SK-N-SH (cell line): ENCODE results near the gene TBC1D2B. TPM values are rescaled to one million over a fixed set of nuclear protein-coding genes. Genes with fewer than 3 reads are reported as not detected.
A peak's percentile ranks its signal among the peaks of the same experiment; 100 is the strongest.
"Not testable (repeated sequence)": the region's sequence is repeated elsewhere in the genome, so short reads cannot be mapped to it uniquely, and the experiment has no call there.

ENCODE experiments used
- CTCF ChIA-PET: fragments of 300-600, 350-600 bp; formaldehyde crosslinking; extraction: SDS; loops from one replicate; lab custom pipeline; 2021; lab: Yijun Ruan, JAX
- POLR2A ChIA-PET: fragments of 350-600 bp; sonication (Branson Sonifier 250); formaldehyde crosslinking; extraction: SDS; loops from one replicate; lab custom pipeline; 2020; ENCODE audit warnings: antibody characterized with exemption, inconsistent platforms; lab: Yijun Ruan, JAX
- DNase-seq: peaks from one replicate; pipeline ENCODE4 v3.0.0; 2012
- H2AFZ ChIP-seq: fragments of 200-600 bp; sonication (generic); 2 replicates; pipeline ENCODE4 v1.8.1; 2016; ENCODE audit warnings: antibody characterized with exemption, mild to moderate bottlenecking, low read depth
- H3F3A ChIP-seq: fragments of 200-600 bp; sonication (generic); replicated peaks from 2 replicates; pipeline ENCODE3; 2016; ENCODE audit warnings: antibody characterized with exemption, mild to moderate bottlenecking; ENCODE audit not compliant: insufficient read depth
- H3K27ac ChIP-seq, 2 experiments: fragments of 200-500 bp in 1 of 2; fragments of 200-600 bp in 1 of 2; sonication (Bioruptor generic) in 1 of 2; sonication (generic), shearing (Covaris generic) in 1 of 2; 2 replicates each; pipeline versions ENCODE4 v1.5.1 to v1.6.1; 2014 to 2016; ENCODE audit warnings: low read depth in 2 of 2, inconsistent platforms in 1 of 2, low read length in 1 of 2, mild to moderate bottlenecking in 1 of 2, mixed read lengths in 1 of 2
- H3K27me3 ChIP-seq: fragments of 200-600 bp; sonication (generic), shearing (Covaris generic); 2 replicates; pipeline ENCODE4 v1.6.1; 2016; ENCODE audit warnings: mixed run types; ENCODE audit not compliant: insufficient read depth
- H3K36me3 ChIP-seq, 2 experiments: fragments of 200-500 bp in 1 of 2; fragments of 200-600 bp in 1 of 2; sonication (Bioruptor generic) in 1 of 2; sonication (generic) in 1 of 2; replicated peaks in 1 of 2; 2 replicates each; pipeline versions ENCODE3 to v1.5.1; 2014 to 2016; ENCODE audit warnings: low read length in 1 of 2, mild to moderate bottlenecking in 1 of 2; ENCODE audit not compliant: insufficient read depth in 2 of 2, control insufficient read depth in 1 of 2
- H3K4me1 ChIP-seq, 2 experiments: fragments of 200-500 bp in 1 of 2; fragments of 200-600 bp in 1 of 2; sonication (Bioruptor generic) in 1 of 2; sonication (generic), shearing (Covaris generic) in 1 of 2; 2 replicates each; pipeline versions ENCODE4 v1.5.1 to v1.6.1; 2014 to 2016; ENCODE audit warnings: low read depth in 1 of 2, low read length in 1 of 2, mixed run types in 1 of 2; ENCODE audit not compliant: insufficient read depth in 2 of 2, control insufficient read depth in 1 of 2
- H3K4me2 ChIP-seq: fragments of 200-600 bp; sonication (generic), shearing (Covaris generic); 2 replicates; pipeline ENCODE4 v1.6.1; 2017; ENCODE audit warnings: mixed run types
- H3K4me3 ChIP-seq, 2 experiments: fragments of 200-500 bp in 1 of 2; fragments of 200-600 bp in 1 of 2; sonication (Bioruptor generic) in 1 of 2; sonication (generic), shearing (Covaris generic) in 1 of 2; 2 replicates each; pipeline versions ENCODE4 v1.5.1 to v1.8.1; 2014 to 2016; ENCODE audit warnings: low read depth in 2 of 2, inconsistent platforms in 1 of 2, low read length in 1 of 2, mild to moderate bottlenecking in 1 of 2, mixed read lengths in 1 of 2, moderate library complexity in 1 of 2
- H3K79me2 ChIP-seq: fragments of 200-600 bp; sonication (generic); 2 replicates; pipeline ENCODE4 v1.8.1; 2017; ENCODE audit warnings: mild to moderate bottlenecking; ENCODE audit not compliant: insufficient read depth
- H3K9ac ChIP-seq: fragments of 200-600 bp; sonication (generic); 2 replicates; pipeline ENCODE4 v1.6.1; 2017; ENCODE audit warnings: mixed run types
- H3K9me2 ChIP-seq: fragments of 200-600 bp; sonication (generic); 2 replicates; pipeline ENCODE4 v1.6.1; 2017; ENCODE audit warnings: mixed run types
- H3K9me3 ChIP-seq: fragments of 200-600 bp; sonication (generic); 2 replicates; pipeline ENCODE4 v1.6.1; 2017; ENCODE audit warnings: mixed run types, mild to moderate bottlenecking, moderate library complexity
- H4K20me1 ChIP-seq: fragments of 200-600 bp; sonication (generic); 2 replicates; pipeline ENCODE4 v1.6.1; 2017; ENCODE audit warnings: mild to moderate bottlenecking, mixed run types; ENCODE audit not compliant: insufficient read depth
- CTCF ChIP-seq: fragments of 200-600 bp; sonication (generic); IDR thresholded peaks from 2 replicates; pipeline ENCODE4 v1.6.1; 2017; ENCODE audit warnings: antibody characterized with exemption, mild to moderate bottlenecking, moderate library complexity
- ELF1 ChIP-seq: IDR thresholded peaks from 2 replicates; pipeline ENCODE4 v1.4.0; 2012
- GATA2 ChIP-seq: sonication (generic); formaldehyde crosslinking; IDR thresholded peaks from 2 replicates; pipeline ENCODE4 v1.5.0; 2020; ENCODE audit warnings: mild to moderate bottlenecking, missing genetic modification reagents
- RAD21 ChIP-seq: IDR thresholded peaks from 2 replicates; pipeline ENCODE4 v1.6.1; 2012; ENCODE audit warnings: mild to moderate bottlenecking, low read length
- SMC3 ChIP-seq: IDR thresholded peaks from 2 replicates; pipeline ENCODE4 v1.6.1; 2012; ENCODE audit warnings: low read depth, low read length, improper control_type of control experiment
- TAF1 ChIP-seq: IDR thresholded peaks from 2 replicates; pipeline ENCODE4 v1.6.1; 2012; ENCODE audit warnings: low read depth, mild to moderate bottlenecking, low read length, moderate library complexity, borderline replicate concordance
- WGBS: methylation state at CpG from one replicate; pipeline ENCODE4 v1.1.6; 2017; ENCODE audit warnings: low lambda C conversion rate; 5-methylcytosine and 5-hydroxymethylcytosine counted together
- polyA plus RNA-seq, 3 experiments: library from polyadenylated mRNA; depleted of rRNA; stranded (reverse); fragments of >200 nt; gene quantifications; 2 replicates each; pipeline ENCODE4 v1.2.3, GENCODE V29; 2012
- TF ChIP-seq, protein P1 (sequence below): IDR thresholded peaks from 2 replicates; pipeline ENCODE4 v1.4.0; 2012; ENCODE audit warnings: low read depth
- TF ChIP-seq, protein P2 (sequence below): IDR thresholded peaks from 2 replicates; pipeline ENCODE4 v1.4.0; 2012; ENCODE audit warnings: low read depth, borderline replicate concordance
- TF ChIP-seq, protein P3 (sequence below): IDR thresholded peaks from 2 replicates; pipeline ENCODE4 v1.6.1; 2012; ENCODE audit warnings: mild to moderate bottlenecking, low read depth, low read length, moderate library complexity

TBC1D2B gene
- polyA plus RNA-seq, 1 of the 3 experiments (the other 2 are of a cell fraction), result 19.0 TPM

GRCh38 chr15:77967798-77968197 lies 109.7 kb downstream of the TBC1D2B start (continued):
- TF ChIP-seq CTCF (no peak), SMC3 (no peak), RAD21 (no peak)
- TF ChIP-seq, protein P1, sequence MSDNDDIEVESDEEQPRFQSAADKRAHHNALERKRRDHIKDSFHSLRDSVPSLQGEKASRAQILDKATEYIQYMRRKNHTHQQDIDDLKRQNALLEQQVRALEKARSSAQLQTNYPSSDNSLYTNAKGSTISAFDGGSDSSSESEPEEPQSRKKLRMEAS, result no peak

GRCh38 chr15:77967235-77967615 lies 110.3 kb downstream of the TBC1D2B start:
- H3K4me2 ChIP-seq, H3K9me3 ChIP-seq, H3F3A ChIP-seq, H4K20me1 ChIP-seq, H3K27me3 ChIP-seq, H3K4me1 ChIP-seq, H3K4me3 ChIP-seq, H3K36me3 ChIP-seq, H3K9ac ChIP-seq, POLR2A ChIA-PET, DNase-seq, H3K9me2 ChIP-seq, H3K79me2 ChIP-seq, H3K27ac ChIP-seq, H2AFZ ChIP-seq: not testable (repeated sequence)
- CTCF ChIA-PET, result interaction anchor here (0.6 to 6.1 kb wide), 42 partner anchors 10 to 456 kb away, joined by 3 to 175 read pairs (median 5); partner anchors contain the start of gene TBC1D2B
- WGBS, result 56% methylated on average over 5 of the region's 5 CpGs

DNA sequence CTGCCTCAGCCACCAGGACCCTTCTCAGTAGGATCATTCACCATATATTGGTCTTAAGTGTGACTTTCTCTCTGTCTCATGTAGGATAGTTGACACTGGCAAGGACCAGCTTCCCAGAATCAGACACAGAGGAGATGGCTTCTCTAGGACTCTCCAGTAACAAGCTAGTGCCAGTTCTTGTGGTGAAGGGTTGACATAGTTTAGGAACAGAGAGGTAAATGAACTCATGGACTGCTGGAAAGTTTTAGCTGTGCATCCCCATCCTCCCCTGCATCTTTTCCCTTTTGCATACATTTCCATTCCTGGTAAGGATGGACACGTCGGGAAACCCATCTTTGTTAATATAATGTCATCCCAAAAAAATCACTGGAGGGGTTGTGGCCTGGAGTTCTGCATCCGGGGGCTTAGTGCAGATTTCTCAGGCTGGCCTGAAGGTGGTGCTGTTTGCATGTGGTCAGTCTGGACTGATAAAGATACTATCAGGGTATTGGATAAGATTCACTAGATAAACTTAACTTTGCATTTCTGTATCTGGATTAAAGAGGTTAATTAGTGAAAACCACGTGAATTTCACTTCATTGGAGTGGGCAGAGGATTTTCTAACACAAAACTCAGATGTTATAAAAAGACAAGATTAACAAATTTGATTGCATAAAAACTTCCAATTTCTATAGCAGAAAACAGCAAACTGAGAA lies 110.8 kb downstream of the TBC1D2B start:
- Histone ChIP-seq H3K4me1 (no peaks in the 10 kb centered on the region; a peak in 1 of 4 replicates), H3F3A (no peaks in the 10 kb centered on the region), H3K27ac (no peak overlapping the region), H2AFZ (no peak overlapping the region), H3K4me2 (no peak overlapping the region)
- no peak for TF ChIP-seq ELF1
- no peak for TF ChIP-seq TAF1
- TF ChIP-seq SMC3, result peak; percentile 76
- TF ChIP-seq, protein P2, sequence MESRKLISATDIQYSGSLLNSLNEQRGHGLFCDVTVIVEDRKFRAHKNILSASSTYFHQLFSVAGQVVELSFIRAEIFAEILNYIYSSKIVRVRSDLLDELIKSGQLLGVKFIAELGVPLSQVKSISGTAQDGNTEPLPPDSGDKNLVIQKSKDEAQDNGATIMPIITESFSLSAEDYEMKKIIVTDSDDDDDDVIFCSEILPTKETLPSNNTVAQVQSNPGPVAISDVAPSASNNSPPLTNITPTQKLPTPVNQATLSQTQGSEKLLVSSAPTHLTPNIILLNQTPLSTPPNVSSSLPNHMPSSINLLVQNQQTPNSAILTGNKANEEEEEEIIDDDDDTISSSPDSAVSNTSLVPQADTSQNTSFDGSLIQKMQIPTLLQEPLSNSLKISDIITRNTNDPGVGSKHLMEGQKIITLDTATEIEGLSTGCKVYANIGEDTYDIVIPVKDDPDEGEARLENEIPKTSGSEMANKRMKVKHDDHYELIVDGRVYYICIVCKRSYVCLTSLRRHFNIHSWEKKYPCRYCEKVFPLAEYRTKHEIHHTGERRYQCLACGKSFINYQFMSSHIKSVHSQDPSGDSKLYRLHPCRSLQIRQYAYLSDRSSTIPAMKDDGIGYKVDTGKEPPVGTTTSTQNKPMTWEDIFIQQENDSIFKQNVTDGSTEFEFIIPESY, result no peak
- TF ChIP-seq, protein P1, result no peak
- TF ChIP-seq RAD21, result peak; percentile 96
- TF ChIP-seq, protein P3, sequence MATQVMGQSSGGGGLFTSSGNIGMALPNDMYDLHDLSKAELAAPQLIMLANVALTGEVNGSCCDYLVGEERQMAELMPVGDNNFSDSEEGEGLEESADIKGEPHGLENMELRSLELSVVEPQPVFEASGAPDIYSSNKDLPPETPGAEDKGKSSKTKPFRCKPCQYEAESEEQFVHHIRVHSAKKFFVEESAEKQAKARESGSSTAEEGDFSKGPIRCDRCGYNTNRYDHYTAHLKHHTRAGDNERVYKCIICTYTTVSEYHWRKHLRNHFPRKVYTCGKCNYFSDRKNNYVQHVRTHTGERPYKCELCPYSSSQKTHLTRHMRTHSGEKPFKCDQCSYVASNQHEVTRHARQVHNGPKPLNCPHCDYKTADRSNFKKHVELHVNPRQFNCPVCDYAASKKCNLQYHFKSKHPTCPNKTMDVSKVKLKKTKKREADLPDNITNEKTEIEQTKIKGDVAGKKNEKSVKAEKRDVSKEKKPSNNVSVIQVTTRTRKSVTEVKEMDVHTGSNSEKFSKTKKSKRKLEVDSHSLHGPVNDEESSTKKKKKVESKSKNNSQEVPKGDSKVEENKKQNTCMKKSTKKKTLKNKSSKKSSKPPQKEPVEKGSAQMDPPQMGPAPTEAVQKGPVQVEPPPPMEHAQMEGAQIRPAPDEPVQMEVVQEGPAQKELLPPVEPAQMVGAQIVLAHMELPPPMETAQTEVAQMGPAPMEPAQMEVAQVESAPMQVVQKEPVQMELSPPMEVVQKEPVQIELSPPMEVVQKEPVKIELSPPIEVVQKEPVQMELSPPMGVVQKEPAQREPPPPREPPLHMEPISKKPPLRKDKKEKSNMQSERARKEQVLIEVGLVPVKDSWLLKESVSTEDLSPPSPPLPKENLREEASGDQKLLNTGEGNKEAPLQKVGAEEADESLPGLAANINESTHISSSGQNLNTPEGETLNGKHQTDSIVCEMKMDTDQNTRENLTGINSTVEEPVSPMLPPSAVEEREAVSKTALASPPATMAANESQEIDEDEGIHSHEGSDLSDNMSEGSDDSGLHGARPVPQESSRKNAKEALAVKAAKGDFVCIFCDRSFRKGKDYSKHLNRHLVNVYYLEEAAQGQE, result no peak
- TF ChIP-seq GATA2 (CRISPR knock-in tag), result peak; percentile 94
- peak; percentile 94 for TF ChIP-seq CTCF
- TF ChIP-seq, all 33 proteins: peak for 4
- Histone ChIP-seq H3K27me3 (no peaks in the 10 kb centered on the region; the same call in 1 of the 2 replicates), H3K9me3 (no peaks in the 10 kb centered on the region; the same call in 1 of the 2 replicates), H3K4me3 (no peak overlapping the region; a peak in 1 of 4 replicates), H4K20me1 (no peaks in the 10 kb centered on the region), H3K36me3 (no peaks in the 10 kb centered on the region), H3K9me2 (no peaks in the 10 kb centered on the region), H3K9ac (no peak overlapping the region), H3K79me2 (no peaks in the 10 kb centered on the region)
- peak; percentile 78 for DNase-seq
- WGBS, result 0% methylated on average over 4 of the region's 4 CpGs
- ChIA-PET CTCF (interaction anchor here (0.6 to 6.1 kb wide), 53 partner anchors 10 to 488 kb away, joined by 3 to 175 read pairs (median 4); partner anchors contain the start of genes SH2D7 and TBC1D2B), POLR2A (no interaction called here)
